T-helper 22 cell (primary cell): ENCODE data around the gene CFTR.
"Not testable (repeated sequence)": the region's sequence is repeated elsewhere in the genome, so short reads cannot be mapped to it uniquely, and the experiment has no call there.

Experiments
- DNase-seq: peaks from one replicate; pipeline ENCODE4 v3.0.0-alpha.2; 2020; ENCODE audit warnings: low read depth

Gene CFTR

DNA sequence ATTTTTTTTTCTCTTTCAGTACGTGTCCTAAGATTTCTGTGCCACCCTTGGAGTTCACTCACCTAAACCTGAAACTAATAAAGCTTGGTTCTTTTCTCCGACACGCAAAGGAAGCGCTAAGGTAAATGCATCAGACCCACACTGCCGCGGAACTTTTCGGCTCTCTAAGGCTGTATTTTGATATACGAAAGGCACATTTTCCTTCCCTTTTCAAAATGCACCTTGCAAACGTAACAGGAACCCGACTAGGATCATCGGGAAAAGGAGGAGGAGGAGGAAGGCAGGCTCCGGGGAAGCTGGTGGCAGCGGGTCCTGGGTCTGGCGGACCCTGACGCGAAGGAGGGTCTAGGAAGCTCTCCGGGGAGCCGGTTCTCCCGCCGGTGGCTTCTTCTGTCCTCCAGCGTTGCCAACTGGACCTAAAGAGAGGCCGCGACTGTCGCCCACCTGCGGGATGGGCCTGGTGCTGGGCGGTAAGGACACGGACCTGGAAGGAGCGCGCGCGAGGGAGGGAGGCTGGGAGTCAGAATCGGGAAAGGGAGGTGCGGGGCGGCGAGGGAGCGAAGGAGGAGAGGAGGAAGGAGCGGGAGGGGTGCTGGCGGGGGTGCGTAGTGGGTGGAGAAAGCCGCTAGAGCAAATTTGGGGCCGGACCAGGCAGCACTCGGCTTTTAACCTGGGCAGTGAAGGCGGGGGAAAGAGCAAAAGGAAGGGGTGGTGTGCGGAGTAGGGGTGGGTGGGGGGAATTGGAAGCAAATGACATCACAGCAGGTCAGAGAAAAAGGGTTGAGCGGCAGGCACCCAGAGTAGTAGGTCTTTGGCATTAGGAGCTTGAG lies at the start of gene CFTR:
CFTR (plus strand) TSS at position 801 of the 830 bp plus-strand sequence. CDS start 70 bp downstream, outside the sequence.
- DNase-seq = no peak

- no peak for DNase-seq
Observed at GRCh38 chr7:117435475-117436043, 44.3 kb upstream of the CFTR start.

GRCh38 chr7:117444646-117445045 lies 35.2 kb upstream of the CFTR start:
- DNase-seq = no peak

DNA sequence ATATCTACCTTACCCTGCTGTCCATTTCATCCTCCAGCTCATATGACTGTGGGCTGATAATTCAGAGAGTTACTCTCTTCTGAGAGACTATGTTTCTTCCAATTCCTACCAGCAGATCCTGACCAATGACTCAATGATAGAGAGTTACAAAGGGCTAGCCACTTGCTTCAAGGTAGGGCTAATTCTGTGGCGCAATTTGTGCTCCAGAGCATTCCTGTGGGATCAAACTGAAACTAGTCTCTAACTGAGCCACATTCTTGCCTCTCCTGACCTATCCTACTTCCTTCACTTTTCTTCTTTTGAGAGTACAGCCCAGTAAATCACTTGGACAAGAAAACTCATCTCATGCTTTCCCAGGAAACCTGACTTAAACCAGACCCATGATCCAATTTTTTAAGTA lies 34.6 kb upstream of the CFTR start:
- DNase-seq = no peak

- no peak for DNase-seq
Observed at GRCh38 chr7:117446220-117446815, 33.5 kb upstream of the CFTR start.

DNA sequence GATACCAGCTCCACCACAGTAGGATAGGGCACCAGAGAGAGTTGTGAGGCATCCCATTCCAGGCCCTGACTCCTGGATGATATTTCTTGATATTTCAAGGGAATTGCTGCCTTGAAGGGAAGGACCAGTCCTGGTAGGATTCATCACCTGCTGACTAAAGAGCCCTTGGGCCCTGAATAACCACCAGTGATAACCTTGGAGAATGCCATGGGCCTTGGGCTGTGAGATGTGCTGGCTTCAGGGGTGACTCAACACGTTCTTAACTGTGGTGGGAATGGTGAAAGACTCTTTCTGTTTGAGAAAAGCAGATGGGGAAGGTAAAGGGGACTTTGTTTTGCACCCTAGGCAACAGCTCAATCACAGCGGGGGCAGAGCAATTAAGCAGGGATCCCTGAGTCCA lies 31.2 kb upstream of the CFTR start:
- DNase-seq = no peak

DNA sequence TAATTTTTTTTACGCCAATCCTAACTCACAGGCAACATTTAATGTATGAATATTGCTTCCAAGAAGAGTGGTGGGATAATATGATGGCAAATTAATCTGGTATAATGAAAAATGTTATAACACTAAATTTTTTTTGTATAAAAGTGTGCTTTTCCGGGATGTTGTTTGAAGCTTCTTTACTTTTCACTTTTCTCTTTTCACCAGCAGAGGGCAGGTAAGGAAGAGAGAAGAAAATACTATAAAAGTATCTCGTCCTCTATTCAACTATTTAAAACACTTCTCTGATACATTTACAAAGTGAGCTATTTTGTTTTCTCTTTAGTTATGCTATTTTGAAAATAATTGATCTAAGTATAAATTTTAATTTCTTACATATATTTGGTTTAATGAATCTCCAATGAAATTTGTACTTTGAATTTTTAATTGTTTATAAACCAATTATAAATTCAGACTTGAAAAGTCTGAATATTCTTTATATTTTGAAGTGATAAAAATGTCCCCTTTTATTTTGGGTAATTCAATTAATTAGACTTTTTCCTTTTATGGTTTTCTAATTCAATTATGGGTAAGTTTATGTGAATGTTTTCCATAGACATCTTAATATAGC lies 20.7 kb upstream of the CFTR start:
- no peak for DNase-seq

DNA sequence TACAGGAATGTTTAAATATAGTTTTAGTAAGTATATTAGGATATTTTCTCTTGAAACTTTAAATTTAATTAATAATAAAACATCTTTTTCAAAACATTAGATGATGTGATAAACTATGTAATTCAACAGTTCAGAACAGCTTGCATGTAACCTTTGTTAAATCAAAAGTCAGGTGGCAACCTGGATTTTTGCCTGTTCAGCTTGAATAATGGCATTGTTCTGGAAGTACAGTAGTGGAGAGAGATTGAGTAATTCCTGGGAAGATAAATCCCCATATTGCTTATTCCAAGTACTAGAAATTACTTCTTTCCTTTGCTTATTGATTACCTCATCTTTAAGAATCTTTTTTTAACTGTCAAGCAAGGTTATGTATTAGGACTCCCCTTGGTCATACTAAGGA lies 20.1 kb upstream of the CFTR start:
- DNase-seq = no peak

- DNase-seq = not testable (repeated sequence)
Observed at GRCh38 chr7:117460815-117461214, 19.0 kb upstream of the CFTR start.

- DNase-seq = no peak
Observed at GRCh38 chr7:117468174-117468573, 11.7 kb upstream of the CFTR start.

- DNase-seq = no peak
Observed at GRCh38 chr7:117470777-117471176, 9.0 kb upstream of the CFTR start.

DNA sequence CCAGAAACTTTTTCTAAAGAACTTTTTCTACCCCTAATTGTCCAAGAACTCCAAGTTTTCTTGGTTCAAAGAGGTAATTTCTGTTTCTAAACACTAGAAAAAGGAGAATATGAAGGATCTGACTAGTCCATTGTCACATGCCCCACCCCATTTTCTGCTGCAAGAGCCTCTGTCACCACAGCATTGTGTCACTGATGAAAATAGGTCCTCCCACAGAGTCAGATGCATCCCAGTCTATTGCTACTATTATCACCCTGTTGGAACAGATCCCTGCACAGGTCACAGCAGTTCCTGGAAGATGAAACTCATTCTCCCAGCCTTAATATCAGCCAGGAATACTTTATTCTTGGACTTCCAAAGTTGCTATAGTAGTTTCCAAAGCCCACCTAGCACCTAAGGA lies 7.5 kb upstream of the CFTR start:
- DNase-seq = no peak

GRCh38 chr7:117476557-117477215 lies 3.1 kb upstream of the CFTR start:
- no peak for DNase-seq

GRCh38 chr7:117478836-117479224 lies 995 bp upstream of the CFTR start:
- DNase-seq = no peak

GRCh38 chr7:117480055-117480362 lies 184 bp downstream of the CFTR start:
- no peak for DNase-seq

DNA sequence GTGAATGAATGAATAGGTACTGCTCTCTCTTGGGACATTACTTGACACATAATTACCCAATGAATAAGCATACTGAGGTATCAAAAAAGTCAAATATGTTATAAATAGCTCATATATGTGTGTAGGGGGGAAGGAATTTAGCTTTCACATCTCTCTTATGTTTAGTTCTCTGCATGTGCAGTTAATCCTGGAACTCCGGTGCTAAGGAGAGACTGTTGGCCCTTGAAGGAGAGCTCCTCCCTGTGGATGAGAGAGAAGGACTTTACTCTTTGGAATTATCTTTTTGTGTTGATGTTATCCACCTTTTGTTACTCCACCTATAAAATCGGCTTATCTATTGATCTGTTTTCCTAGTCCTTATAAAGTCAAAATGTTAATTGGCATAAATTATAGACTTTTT lies 1.2 kb downstream of the CFTR start:
- DNase-seq = no peak

- DNase-seq = no peak
Observed at GRCh38 chr7:117485118-117485620, 5.3 kb downstream of the CFTR start.

DNA sequence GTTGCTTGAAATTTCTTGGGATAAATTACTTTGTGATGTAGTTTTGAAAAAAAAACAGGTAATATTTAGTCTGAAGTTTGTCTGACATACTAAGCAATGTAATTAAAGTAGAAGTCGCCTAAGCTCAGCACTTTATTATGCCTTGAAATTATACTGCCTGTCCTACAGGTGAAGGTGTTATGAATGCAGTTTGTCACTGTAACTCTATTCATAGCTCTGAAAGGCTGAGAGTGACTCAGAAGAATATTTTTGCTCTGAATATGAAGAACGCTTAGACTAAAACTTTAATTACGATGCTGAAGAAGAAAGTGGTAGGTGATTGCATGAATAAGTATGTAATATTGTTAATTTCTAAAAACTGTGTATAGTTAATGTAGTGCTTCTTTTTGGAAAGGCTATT lies 9.2 kb downstream of the CFTR start:
- no peak for DNase-seq

DNA sequence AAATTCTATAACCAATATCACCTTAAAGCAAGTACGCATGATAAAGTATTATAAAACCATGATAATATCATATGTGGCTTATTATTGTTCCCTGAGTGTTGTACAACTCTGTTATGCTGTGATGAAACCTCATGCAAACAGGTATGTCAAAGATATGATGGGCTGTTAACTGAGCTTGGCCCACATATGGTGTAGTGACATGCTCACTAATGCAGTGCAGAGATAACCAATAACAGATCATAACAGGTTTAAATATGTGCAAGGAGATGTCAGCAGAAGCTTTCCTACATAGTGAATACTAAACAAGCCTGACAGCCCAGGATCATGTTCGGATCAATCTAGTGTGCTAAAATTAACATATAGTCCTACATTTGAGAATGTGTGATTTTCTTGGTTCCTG lies 9.6 kb downstream of the CFTR start:
- no peak for DNase-seq

DNA sequence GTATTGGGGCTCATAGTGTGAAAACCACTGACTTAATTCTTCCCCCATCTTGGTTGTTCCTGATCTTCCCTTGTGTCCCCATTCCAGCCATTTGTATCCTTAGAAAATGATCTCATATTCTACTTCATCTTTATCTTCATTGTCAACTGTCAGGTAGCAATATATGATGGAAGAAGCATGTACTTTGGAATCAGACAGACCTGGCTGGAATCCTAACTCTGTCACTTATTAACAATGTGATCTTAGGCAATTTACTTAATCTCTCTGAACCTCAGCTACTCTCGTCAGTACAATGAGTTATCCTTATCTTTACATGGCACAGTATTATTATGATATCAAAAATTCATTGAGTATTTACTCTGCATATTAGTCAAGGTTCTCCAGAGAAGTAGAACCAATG lies 10.1 kb downstream of the CFTR start:
- DNase-seq = no peak

DNA sequence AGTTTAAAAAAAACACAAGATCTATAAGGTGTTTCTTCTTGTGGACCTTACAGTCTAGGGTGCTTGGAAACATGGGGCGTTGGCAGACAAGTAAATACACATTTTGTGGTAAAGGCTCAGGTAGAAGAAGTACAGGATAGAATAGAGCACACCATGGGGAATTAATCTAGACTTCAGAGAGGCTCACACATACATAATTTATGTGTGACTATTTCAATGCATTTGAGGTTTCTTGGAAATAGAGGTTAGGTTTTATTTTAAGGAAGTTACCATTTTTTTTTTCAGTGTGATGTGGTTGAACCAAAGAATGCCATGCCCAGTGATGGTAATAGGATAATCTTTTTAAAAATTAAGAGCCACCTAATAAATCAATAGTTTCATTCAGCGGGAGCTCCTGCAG lies 12.8 kb downstream of the CFTR start:
- DNase-seq = no peak

GRCh38 chr7:117493460-117493859 lies 13.6 kb downstream of the CFTR start:
- no peak for DNase-seq

DNA sequence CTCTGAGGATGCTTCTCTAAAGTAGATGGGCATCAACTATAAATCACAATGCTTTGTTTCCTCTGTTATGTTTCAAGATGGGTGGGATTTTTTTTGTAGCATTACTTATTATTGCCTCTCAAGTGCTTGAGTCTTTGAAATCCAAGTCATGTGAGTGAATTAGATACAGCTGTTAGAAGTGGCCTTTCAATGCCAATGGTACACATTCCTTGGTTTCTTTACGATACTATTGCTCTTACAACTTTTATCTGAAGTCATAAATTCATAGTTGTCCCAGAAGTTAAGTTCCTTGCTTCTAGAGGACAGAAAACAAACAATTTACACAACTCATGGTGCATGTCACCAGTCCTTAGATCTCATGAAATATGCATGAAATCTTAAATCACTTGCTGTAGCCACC lies 15.5 kb downstream of the CFTR start:
- no peak for DNase-seq
